ENCODE measurements around the gene UMODL1. TPM values are rescaled to one million over a fixed set of nuclear protein-coding genes. Genes with fewer than 3 reads are reported as not detected.

UMODL1 gene
- polyA plus RNA-seq, 3 donors, result not detected

DNA sequence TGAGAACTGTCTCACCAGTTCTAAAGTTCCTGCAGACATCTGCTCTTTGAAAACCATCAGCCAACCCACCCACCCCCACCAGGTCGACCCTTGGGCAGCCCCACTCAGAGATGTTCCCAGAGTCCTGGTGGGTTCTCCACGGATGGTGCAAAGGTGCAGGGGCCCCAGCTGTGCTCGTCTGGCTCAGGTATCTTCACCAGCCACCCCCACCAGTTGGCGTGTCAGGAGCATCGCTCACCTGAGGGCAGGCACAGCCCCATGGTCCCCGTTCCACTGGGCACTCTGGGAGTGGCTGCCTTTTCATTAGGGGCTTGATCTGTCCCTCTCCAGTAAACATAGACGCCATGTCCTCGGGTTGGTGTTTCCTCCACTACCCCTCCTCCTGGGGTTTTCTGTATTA, 70.5 kb downstream of the UMODL1 start:
- DNase-seq, result no peak
- H3K4me1 ChIP-seq (ENCODE audit: control insufficient read depth in 1 of 2, insufficient read depth in 2 of 2, low read length in 2 of 2), result peaks cover 43% of the 10 kb centered on the region in 2 donors
- Mint-ChIP-seq H3K4me1 (peaks cover 44% of the 10 kb centered on the region), H3K4me3 (no peak overlapping the region), H3K27me3 (ENCODE audit: low read depth in 3 of 3) (peaks cover 5 to 10% (median 7%) of the 10 kb centered on the region in 3 donors), H3K36me3 (no peaks in the 10 kb centered on the region), H3K9me3 (peaks cover 0 to 1% (median 0%) of the 10 kb centered on the region in 7 donors), H3K27ac (peak overlapping the region in 1 of 7 donors; percentile 5)
- H4K20me1 ChIP-seq (ENCODE audit: insufficient read depth, low read length), result no peaks in the 10 kb centered on the region
- H2AFZ ChIP-seq (ENCODE audit: insufficient read depth, low read depth, low read length, poor library complexity, severe bottlenecking), result no peak overlapping the region
- no peak overlapping the region for H3K27ac ChIP-seq (ENCODE audit: low read depth in 1 of 2, low read length in 2 of 2)
- no peak overlapping the region for H3K4me2 ChIP-seq (replicated peaks; ENCODE audit: extremely low read depth, low read length, poor library complexity, severe bottlenecking)
- intact Hi-C loops (cut with micrococcal nuclease), result loop anchor here in 1 of 2 donors (10.0 kb wide), 1 partner anchor 303 kb away; no protein-coding TSS in a partner anchor
- no peaks in the 10 kb centered on the region for H3K27me3 ChIP-seq (ENCODE audit: control insufficient read depth in 2 of 2, insufficient read depth in 2 of 2, low read length in 2 of 2)
- TF ChIP-seq, protein P1, sequence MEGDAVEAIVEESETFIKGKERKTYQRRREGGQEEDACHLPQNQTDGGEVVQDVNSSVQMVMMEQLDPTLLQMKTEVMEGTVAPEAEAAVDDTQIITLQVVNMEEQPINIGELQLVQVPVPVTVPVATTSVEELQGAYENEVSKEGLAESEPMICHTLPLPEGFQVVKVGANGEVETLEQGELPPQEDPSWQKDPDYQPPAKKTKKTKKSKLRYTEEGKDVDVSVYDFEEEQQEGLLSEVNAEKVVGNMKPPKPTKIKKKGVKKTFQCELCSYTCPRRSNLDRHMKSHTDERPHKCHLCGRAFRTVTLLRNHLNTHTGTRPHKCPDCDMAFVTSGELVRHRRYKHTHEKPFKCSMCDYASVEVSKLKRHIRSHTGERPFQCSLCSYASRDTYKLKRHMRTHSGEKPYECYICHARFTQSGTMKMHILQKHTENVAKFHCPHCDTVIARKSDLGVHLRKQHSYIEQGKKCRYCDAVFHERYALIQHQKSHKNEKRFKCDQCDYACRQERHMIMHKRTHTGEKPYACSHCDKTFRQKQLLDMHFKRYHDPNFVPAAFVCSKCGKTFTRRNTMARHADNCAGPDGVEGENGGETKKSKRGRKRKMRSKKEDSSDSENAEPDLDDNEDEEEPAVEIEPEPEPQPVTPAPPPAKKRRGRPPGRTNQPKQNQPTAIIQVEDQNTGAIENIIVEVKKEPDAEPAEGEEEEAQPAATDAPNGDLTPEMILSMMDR (IDR thresholded peaks at IDR 0.05), result no peak
- H3K36me3 ChIP-seq (replicated peaks in 1 of 2; ENCODE audit: control insufficient read depth in 1 of 2, insufficient read depth in 2 of 2, low read length in 2 of 2), result no peaks in the 10 kb centered on the region
- 97% methylated on average over 8 of the region's 8 CpGs for WGBS (ENCODE audit: insufficient coverage)
- no peaks in the 10 kb centered on the region for H3K79me2 ChIP-seq (ENCODE audit: insufficient read depth, low read length)
- no peak overlapping the region for H3K4me3 ChIP-seq (replicated peaks in 1 of 3; ENCODE audit: low read depth in 2 of 3, low read length in 3 of 3)
- H3K9ac ChIP-seq (ENCODE audit: insufficient read depth, low read length, poor library complexity, severe bottlenecking), result no peak overlapping the region
- no peaks in the 10 kb centered on the region for H3K9me3 ChIP-seq (replicated peaks in 1 of 2; ENCODE audit: control insufficient read depth in 1 of 2, insufficient read depth in 1 of 2, low read length in 2 of 2)

DNA sequence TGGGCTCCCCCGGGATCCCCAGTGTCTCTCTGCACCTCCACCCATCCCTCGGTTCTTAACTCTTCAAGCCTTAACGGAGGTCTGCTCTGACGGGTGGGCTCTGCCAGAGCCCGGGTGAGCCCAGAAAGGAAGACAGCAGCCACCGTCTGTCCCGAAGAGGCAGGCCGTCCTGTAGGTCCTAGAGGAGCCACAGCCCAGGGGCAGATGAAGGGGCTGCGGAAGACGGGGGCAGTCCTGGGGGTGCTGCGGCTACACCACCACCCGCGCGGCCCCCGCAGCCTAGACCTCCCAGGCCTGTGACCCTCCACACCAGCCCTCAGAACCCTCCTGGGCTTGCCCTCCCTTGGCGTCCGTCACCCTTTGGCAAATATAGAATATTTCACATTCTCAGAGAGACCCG, 71.0 kb downstream of the UMODL1 start:
- Histone ChIP-seq H3K79me2 (ENCODE audit: insufficient read depth, low read length) (no peaks in the 10 kb centered on the region), H4K20me1 (ENCODE audit: insufficient read depth, low read length) (no peaks in the 10 kb centered on the region), H3K4me3 (replicated peaks in 1 of 3; ENCODE audit: low read depth in 2 of 3, low read length in 3 of 3) (no peak overlapping the region), H3K36me3 (replicated peaks in 1 of 2; ENCODE audit: control insufficient read depth in 1 of 2, insufficient read depth in 2 of 2, low read length in 2 of 2) (no peaks in the 10 kb centered on the region), H3K4me1 (ENCODE audit: control insufficient read depth in 1 of 2, insufficient read depth in 2 of 2, low read length in 2 of 2) (peaks cover 43% of the 10 kb centered on the region in 2 donors), H2AFZ (ENCODE audit: insufficient read depth, low read depth, low read length, poor library complexity, severe bottlenecking) (no peak overlapping the region), H3K27me3 (ENCODE audit: control insufficient read depth in 2 of 2, insufficient read depth in 2 of 2, low read length in 2 of 2) (no peaks in the 10 kb centered on the region), H3K27ac (ENCODE audit: low read depth in 1 of 2, low read length in 2 of 2) (peak overlapping the region in 1 of 2 donors; percentile 40), H3K4me2 (replicated peaks; ENCODE audit: extremely low read depth, low read length, poor library complexity, severe bottlenecking) (peak overlapping the region; percentile 17), H3K9ac (ENCODE audit: insufficient read depth, low read length, poor library complexity, severe bottlenecking) (no peak overlapping the region), H3K9me3 (replicated peaks in 1 of 2; ENCODE audit: control insufficient read depth in 1 of 2, insufficient read depth in 1 of 2, low read length in 2 of 2) (no peaks in the 10 kb centered on the region)
- TF ChIP-seq, protein P1 (IDR thresholded peaks at IDR 0.05), result no peak
- Mint-ChIP-seq H3K4me1 (peaks cover 44% of the 10 kb centered on the region), H3K36me3 (no peaks in the 10 kb centered on the region), H3K4me3 (no peak overlapping the region), H3K9me3 (peaks cover 0 to 1% (median 0%) of the 10 kb centered on the region in 7 donors), H3K27me3 (ENCODE audit: low read depth in 3 of 3) (peaks cover 4 to 10% (median 7%) of the 10 kb centered on the region in 3 donors), H3K27ac (peak overlapping the region in 6 of 7 donors; percentile 53 to 79 (median 63))
- WGBS (ENCODE audit: insufficient coverage), result 99% methylated on average over 15 of the region's 18 CpGs
- no peak for DNase-seq
- intact Hi-C loops (cut with micrococcal nuclease), result loop anchor here in 1 of 2 donors (10.0 kb wide), 1 partner anchor 303 kb away; no protein-coding TSS in a partner anchor
